Transverse colon (tissue), 4 donors: ENCODE results near the gene MGMT. TPM values are rescaled to one million over a fixed set of nuclear protein-coding genes. Genes with fewer than 3 reads are reported as not detected.

Source experiments
- DNase-seq: peaks from one replicate; pipeline ENCODE4 v3.0.0-alpha.2; 2019
- H3K27ac ChIP-seq, 4 donors: fragments of 200-600 bp; sonication (generic); 2 replicates each; pipeline ENCODE4 v1.5.1; 2016 to 2018; ENCODE audit warnings: inconsistent platforms in 4 of 4
- H3K27me3 ChIP-seq: fragments of 200-600 bp; sonication (generic); 2 replicates; pipeline ENCODE4 v1.5.1; 2017; ENCODE audit warnings: inconsistent platforms
- H3K36me3 ChIP-seq, 4 donors: fragments of 200-600 bp; sonication (generic); 2 replicates each; pipeline ENCODE4 v1.5.1; 2017 to 2019; ENCODE audit warnings: inconsistent platforms in 4 of 4
- H3K4me1 ChIP-seq, 4 donors: fragments of 200-600 bp; sonication (generic); 2 replicates each; pipeline ENCODE4 v1.5.1; 2017 to 2020; ENCODE audit warnings: inconsistent platforms in 4 of 4
- H3K4me3 ChIP-seq, 4 donors: fragments of 200-600 bp; sonication (generic); 1 replicate in 1 of 4; 2 replicates in 3 of 4; pipeline versions ENCODE4 v1.5.1 to v1.6.1; 2017 to 2019; ENCODE audit warnings: inconsistent platforms in 4 of 4
- H3K9me3 ChIP-seq, 2 donors: fragments of 200-600 bp; sonication (generic); 2 replicates each; pipeline ENCODE4 v1.5.1; 2017 to 2019; ENCODE audit warnings: inconsistent platforms in 2 of 2
- EP300 ChIP-seq: sonication (generic); formaldehyde crosslinking; IDR thresholded peaks from one replicate; pipeline ENCODE4 v1.6.1; 2017; ENCODE audit warnings: antibody characterized with exemption, low read depth
- POLR2A ChIP-seq: fragments of 450-650 bp; IDR thresholded peaks from one replicate; pipeline ENCODE4 v1.6.1; 2016; ENCODE audit warnings: antibody characterized with exemption, mild to moderate bottlenecking, moderate library complexity
- POLR2AphosphoS5 ChIP-seq, 3 donors: sonication (generic); formaldehyde crosslinking; IDR thresholded peaks; one replicate each; pipeline ENCODE4 v1.6.1; 2016; ENCODE audit warnings: antibody characterized with exemption in 3 of 3
- WGBS, 2 donors: methylation state at CpG; one replicate each; pipeline ENCODE4 v1.1.5; 2018; ENCODE audit warnings: low coverage in 1 of 2; 5-methylcytosine and 5-hydroxymethylcytosine counted together
- in situ Hi-C, 4 donors: fragments of 200-750 bp; cut with MboI; loops; one replicate each; pipeline versions ENCODE4 v1.15.0 to v1.15.1; 2017; ENCODE audit warnings: low sequenced_read_pairs in 3 of 4, low pct_ligation_motif_present in 1 of 4, low pct_unique_long_range_greater_than_20kb in 1 of 4
- intact Hi-C: fragments of 100-400 bp; cut with DNase I; formaldehyde crosslinking; loops from one replicate; pipeline ENCODE4 v1.15.1; 2023; ENCODE audit warnings: low total_unique reads
- total RNA-seq, 4 donors: library from RNA; depleted of rRNA; stranded (reverse); fragments of >200 nt; gene quantifications; one replicate each; pipeline ENCODE4 v1.1.0, GENCODE V29; 2016
- TF ChIP-seq, protein P1 (sequence below), 5 experiments: fragments of 200-600 bp in 3 of 5; fragments of 450-650 bp in 2 of 5; sonication (generic) in 3 of 5; IDR thresholded peaks; 1 replicate in 2 of 5; 2 replicates in 3 of 5; pipeline ENCODE4 v1.5.1; 2016 to 2017; ENCODE audit warnings: antibody characterized with exemption in 5 of 5, inconsistent platforms in 3 of 5, mild to moderate bottlenecking in 2 of 5, moderate library complexity in 1 of 5

The MGMT gene
- total RNA-seq, 4 donors from 2014 or later = 6.6 to 28.9 (median 14.0) TPM

- no peak for DNase-seq
- no peaks in the 10 kb centered on the region for H3K36me3 ChIP-seq
These were observed 31.6 kb downstream of the MGMT start for GRCh38 chr10:129498680-129499079.

DNA sequence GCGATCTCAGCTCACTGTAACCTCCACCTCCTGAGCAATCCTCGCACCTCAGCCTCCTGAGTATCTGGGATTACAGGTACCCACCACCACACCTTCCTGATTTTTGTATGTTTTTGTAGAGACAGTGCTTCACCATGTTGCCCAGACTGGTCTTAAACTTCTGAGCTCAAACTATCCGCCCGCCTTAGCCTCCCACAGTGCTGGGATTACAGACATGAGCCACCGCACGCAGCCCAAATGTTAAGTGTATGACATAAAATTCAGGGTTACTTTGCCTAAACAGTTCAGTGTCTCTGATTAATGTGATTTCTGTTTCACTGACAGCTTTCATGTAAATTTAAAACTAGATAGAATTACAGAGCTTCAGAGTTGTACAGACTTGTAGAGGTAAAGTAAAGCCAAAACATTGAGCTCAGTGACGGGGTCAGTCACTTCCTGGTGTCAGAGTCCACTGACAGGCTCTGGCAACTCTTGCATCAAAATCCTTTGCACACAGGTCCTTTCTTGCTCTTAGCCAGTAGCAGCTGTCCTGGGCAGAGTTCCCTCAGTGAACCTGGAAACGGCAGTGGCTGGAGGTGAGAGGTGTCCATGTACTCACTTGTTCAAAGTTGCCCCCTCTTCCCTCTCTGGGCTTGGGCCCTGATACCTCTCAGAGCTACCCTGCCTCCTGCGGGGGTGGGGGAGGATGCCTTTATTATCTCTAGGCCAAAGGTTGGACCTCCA is 33.7 kb downstream of the MGMT start:
- in situ Hi-C loops = no loop called here
- TF ChIP-seq, protein P1, sequence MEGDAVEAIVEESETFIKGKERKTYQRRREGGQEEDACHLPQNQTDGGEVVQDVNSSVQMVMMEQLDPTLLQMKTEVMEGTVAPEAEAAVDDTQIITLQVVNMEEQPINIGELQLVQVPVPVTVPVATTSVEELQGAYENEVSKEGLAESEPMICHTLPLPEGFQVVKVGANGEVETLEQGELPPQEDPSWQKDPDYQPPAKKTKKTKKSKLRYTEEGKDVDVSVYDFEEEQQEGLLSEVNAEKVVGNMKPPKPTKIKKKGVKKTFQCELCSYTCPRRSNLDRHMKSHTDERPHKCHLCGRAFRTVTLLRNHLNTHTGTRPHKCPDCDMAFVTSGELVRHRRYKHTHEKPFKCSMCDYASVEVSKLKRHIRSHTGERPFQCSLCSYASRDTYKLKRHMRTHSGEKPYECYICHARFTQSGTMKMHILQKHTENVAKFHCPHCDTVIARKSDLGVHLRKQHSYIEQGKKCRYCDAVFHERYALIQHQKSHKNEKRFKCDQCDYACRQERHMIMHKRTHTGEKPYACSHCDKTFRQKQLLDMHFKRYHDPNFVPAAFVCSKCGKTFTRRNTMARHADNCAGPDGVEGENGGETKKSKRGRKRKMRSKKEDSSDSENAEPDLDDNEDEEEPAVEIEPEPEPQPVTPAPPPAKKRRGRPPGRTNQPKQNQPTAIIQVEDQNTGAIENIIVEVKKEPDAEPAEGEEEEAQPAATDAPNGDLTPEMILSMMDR (IDR thresholded peaks at IDR 0.05) = no peak
- TF ChIP-seq POLR2A (no peak), POLR2AphosphoS5 (IDR thresholded peaks at IDR 0.05) (no peak), EP300 (no peak)
- no peaks in the 10 kb centered on the region for H3K36me3 ChIP-seq
- no peak overlapping the region for H3K27ac ChIP-seq
- H3K4me1 ChIP-seq = no peaks in the 10 kb centered on the region
- no peak for DNase-seq
- H3K9me3 ChIP-seq = no peaks in the 10 kb centered on the region
- no peaks in the 10 kb centered on the region for H3K27me3 ChIP-seq
- no peak overlapping the region for H3K4me3 ChIP-seq
- 90 to 92% methylated on average over 4 to 9 of the region's 9 CpGs for WGBS, 2 donors
- intact Hi-C loops = no loop called here

More at GRCh38 chr10:129498680-129499079, 31.6 kb downstream of the MGMT start:
- Histone ChIP-seq H3K4me1 (no peaks in the 10 kb centered on the region), H3K27ac (no peak overlapping the region), H3K27me3 (no peaks in the 10 kb centered on the region), H3K9me3 (no peaks in the 10 kb centered on the region), H3K4me3 (no peak overlapping the region)
- in situ Hi-C loops = no loop called here
- 92% methylated on average over 2 of the region's 2 CpGs; no CpG with 5 or more reads in 1 of the 2 donors for WGBS, 2 donors
- TF ChIP-seq POLR2AphosphoS5 (IDR thresholded peaks at IDR 0.05) (no peak), EP300 (no peak), POLR2A (no peak)
- TF ChIP-seq, protein P1 (IDR thresholded peaks at IDR 0.05) = no peak
- intact Hi-C loops = no loop called here

GRCh38 chr10:129501652-129502436 is 34.8 kb downstream of the MGMT start:
- 86 to 88% methylated on average over 8 to 18 of the region's 18 CpGs for WGBS, 2 donors
- no peaks in the 10 kb centered on the region for H3K27me3 ChIP-seq
- no peak for DNase-seq
- no peaks in the 10 kb centered on the region for H3K36me3 ChIP-seq
- H3K4me3 ChIP-seq = no peak overlapping the region
- H3K9me3 ChIP-seq = no peaks in the 10 kb centered on the region
- H3K4me1 ChIP-seq = no peaks in the 10 kb centered on the region
- intact Hi-C loops = no loop called here
- TF ChIP-seq EP300 = no peak
- no peak for TF ChIP-seq POLR2A
- no peak for TF ChIP-seq POLR2AphosphoS5 (IDR thresholded peaks at IDR 0.05)
- in situ Hi-C loops = no loop called here
- H3K27ac ChIP-seq = no peak overlapping the region

- intact Hi-C loops = no loop called here
- 81 to 82% methylated on average over 4 to 5 of the region's 5 CpGs for WGBS, 2 donors
- H3K27me3 ChIP-seq = no peaks in the 10 kb centered on the region
- TF ChIP-seq, protein P1 (IDR thresholded peaks at IDR 0.05) = no peak
- no peak for TF ChIP-seq EP300
- no peak for TF ChIP-seq POLR2AphosphoS5 (IDR thresholded peaks at IDR 0.05)
- TF ChIP-seq POLR2A = no peak
- no peaks in the 10 kb centered on the region for H3K9me3 ChIP-seq
- DNase-seq = no peak
- no peaks in the 10 kb centered on the region for H3K36me3 ChIP-seq
- H3K4me1 ChIP-seq = no peaks in the 10 kb centered on the region
- H3K4me3 ChIP-seq = no peak overlapping the region
- H3K27ac ChIP-seq = no peak overlapping the region
- in situ Hi-C loops = no loop called here
These were observed 35.4 kb downstream of the MGMT start for GRCh38 chr10:129502448-129502847.
